NT2/D1 (cell line): Measurements from ENCODE around the gene ADORA2B.

Source experiments
- DNase-seq: peaks from one replicate; pipeline ENCODE4 v3.0.0-alpha.2; 2011; ENCODE audit warnings: low read depth, low spot score
- H3K27me3 ChIP-seq: 2 replicates; pipeline ENCODE4 v1.6.0; 2011; ENCODE audit warnings: mild to moderate bottlenecking; ENCODE audit not compliant: insufficient read length, insufficient read depth
- H3K36me3 ChIP-seq: 2 replicates; pipeline ENCODE4 v1.6.1; 2011; ENCODE audit warnings: mild to moderate bottlenecking, low read length, mixed read lengths; ENCODE audit not compliant: insufficient read depth, insufficient read length
- H3K4me1 ChIP-seq: 2 replicates; pipeline ENCODE4 v1.5.1; 2011; ENCODE audit not compliant: insufficient read depth, insufficient read length
- H3K4me3 ChIP-seq: 2 replicates; pipeline ENCODE4 v1.5.1; 2011; ENCODE audit warnings: low read depth; ENCODE audit not compliant: insufficient read length
- H3K9ac ChIP-seq: 2 replicates; pipeline ENCODE4 v1.6.0; 2011; ENCODE audit warnings: low read depth; ENCODE audit not compliant: insufficient read length
- H3K9me3 ChIP-seq: 2 replicates; pipeline ENCODE4 v1.5.1; 2011; ENCODE audit warnings: mild to moderate bottlenecking, low read length; ENCODE audit not compliant: insufficient read depth
- SUZ12 ChIP-seq: IDR thresholded peaks from 2 replicates; pipeline ENCODE4 v1.6.1; 2011; ENCODE audit not compliant: insufficient read length, insufficient read depth; ENCODE audit errors: extremely low read depth
- YY1 ChIP-seq: IDR thresholded peaks from 2 replicates; pipeline ENCODE4 v1.6.1; 2011; ENCODE audit not compliant: insufficient read length, insufficient read depth
- ZNF274 ChIP-seq: IDR thresholded peaks from 2 replicates; pipeline ENCODE4 v1.6.1; 2011; ENCODE audit warnings: mild to moderate bottlenecking, low read depth, low read length

Gene ADORA2B

DNA sequence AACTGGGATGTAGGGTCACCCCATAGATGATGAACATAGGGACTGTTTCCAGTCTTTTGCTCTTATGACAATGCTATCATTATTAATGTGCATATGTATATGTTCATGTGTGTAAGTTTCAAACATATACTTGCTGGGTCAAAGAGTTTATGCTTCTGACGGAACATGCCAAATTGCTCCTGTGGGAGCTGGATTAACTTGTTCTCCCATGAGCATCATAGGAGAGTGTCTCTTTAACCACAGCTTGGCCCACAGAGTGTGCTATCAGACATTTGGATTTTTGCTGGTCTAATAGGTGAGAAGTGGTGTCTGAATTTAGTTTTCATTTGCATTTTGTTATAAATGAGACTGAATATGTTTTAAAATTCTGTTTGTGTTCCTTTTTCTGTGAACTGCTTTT lies 22.3 kb upstream of the ADORA2B start:
- Histone ChIP-seq H3K4me3 (no peak overlapping the region), H3K27me3 (no peaks in the 10 kb centered on the region), H3K4me1 (peaks cover 6% of the 10 kb centered on the region), H3K9ac (no peak overlapping the region), H3K9me3 (no peaks in the 10 kb centered on the region), H3K36me3 (no peaks in the 10 kb centered on the region)
- DNase-seq: no peak
- TF ChIP-seq YY1: no peak
- no peak for TF ChIP-seq SUZ12

DNA sequence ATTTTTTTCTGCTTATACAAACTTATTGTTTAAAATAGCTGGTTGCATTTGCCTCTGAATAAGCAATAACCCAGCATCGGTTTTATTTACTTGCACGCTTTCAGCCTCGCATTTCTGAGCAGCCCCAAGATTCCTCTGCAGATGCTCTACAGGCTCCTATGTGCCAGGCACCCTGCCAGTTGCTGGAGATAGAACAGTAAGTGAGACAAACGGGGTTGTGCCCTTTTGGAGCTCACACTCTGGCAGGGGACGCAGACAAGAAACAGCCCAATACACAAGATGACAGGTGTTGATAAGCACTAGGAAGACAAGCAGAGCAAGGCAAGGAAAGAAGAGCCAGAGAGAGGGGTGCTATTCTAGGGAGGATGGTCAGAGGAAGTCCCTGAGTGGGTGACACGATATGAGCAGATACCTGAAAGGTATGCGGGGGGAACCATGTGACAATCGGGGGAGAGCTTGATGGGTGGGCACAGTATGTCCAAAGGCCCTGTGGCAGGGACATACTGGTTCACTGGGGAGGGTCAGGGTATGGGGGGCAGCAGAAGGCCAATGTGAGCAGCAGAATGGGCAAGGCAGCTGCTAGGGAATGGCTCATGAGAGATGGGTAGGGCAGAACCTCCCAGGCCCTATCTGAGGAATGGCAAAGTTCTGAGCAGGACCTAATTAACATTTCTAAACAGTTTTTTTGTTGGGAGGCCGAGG lies 18.7 kb upstream of the ADORA2B start:
- Histone ChIP-seq H3K9ac (no peak overlapping the region), H3K36me3 (no peaks in the 10 kb centered on the region), H3K27me3 (no peaks in the 10 kb centered on the region), H3K9me3 (no peaks in the 10 kb centered on the region), H3K4me1 (no peaks in the 10 kb centered on the region), H3K4me3 (no peak overlapping the region)
- no peak for DNase-seq
- TF ChIP-seq SUZ12 (no peak), ZNF274 (no peak), YY1 (no peak)

DNA sequence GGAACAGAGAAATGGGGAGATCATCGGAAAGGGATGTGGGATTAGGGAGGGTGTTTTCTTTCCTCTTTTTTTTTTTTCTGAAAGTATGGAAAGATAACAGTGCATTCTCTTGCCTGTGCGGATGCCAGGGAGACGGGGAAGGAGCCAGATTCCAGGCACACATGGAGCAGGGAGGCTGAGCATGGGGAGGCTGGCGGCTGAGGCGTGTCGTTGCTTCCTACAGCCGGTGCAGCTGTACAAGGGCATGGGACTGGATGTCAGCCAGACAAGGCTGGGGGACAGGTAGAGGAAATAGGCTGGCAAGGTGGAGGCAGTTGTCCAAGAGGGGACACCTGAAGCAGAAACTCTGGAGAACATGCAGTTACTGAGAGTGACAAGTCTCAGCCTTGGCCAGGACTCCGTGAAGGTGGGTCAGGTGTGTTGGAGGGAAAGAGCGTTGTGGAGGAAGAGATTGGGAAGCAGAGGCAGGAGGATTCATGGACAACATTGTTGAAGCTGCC lies 16.6 kb upstream of the ADORA2B start:
- no peaks in the 10 kb centered on the region for H3K27me3 ChIP-seq
- H3K36me3 ChIP-seq: no peaks in the 10 kb centered on the region
- TF ChIP-seq SUZ12 (no peak), YY1 (no peak), ZNF274 (no peak)
- no peaks in the 10 kb centered on the region for H3K4me1 ChIP-seq
- no peak overlapping the region for H3K4me3 ChIP-seq
- no peaks in the 10 kb centered on the region for H3K9me3 ChIP-seq
- DNase-seq: no peak
- H3K9ac ChIP-seq: no peak overlapping the region

DNA sequence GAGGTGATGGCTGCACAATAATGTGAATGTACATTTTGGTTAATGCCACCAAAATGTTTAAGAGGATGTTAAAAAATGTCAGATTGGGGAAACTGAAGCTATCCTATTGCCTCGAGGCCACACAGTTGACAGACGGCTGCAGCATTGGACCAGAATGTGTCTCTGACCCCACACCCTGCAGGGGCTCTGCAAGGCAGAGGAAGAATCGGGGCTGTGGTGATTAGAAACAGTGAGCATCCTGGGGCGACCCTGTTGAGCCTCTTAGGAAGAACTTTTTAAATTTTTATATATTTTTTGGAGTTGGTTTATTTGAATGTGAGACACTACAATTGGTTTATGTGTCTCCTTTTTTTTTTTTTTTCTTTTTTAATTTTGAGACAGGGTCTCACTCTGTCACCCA lies 15.0 kb upstream of the ADORA2B start:
- no peak overlapping the region for H3K4me3 ChIP-seq
- no peak overlapping the region for H3K9ac ChIP-seq
- DNase-seq: no peak
- no peaks in the 10 kb centered on the region for H3K36me3 ChIP-seq
- TF ChIP-seq ZNF274: no peak
- TF ChIP-seq YY1: no peak
- TF ChIP-seq SUZ12: no peak
- H3K4me1 ChIP-seq: no peaks in the 10 kb centered on the region
- no peaks in the 10 kb centered on the region for H3K27me3 ChIP-seq
- H3K9me3 ChIP-seq: no peaks in the 10 kb centered on the region

DNA sequence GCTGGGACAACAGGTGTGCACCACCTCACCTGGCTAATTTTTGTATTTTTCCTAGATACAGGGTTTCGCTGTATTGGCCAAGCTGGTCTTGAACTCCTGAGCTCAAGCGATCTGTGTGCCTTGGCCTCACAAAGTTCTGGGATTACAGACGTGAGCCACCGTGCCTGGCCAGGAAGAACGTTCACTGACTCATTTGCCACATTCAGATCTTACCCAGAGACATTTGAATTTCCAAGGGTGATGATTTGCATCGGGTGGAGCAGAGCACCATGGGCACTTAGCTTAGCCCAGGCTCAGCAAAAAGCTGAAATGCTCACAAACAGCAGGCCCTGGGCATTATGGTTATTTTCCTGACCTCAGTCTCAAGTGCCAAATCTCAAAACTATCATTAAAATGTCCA lies 14.5 kb upstream of the ADORA2B start:
- no peak overlapping the region for H3K4me3 ChIP-seq
- TF ChIP-seq ZNF274 (no peak), SUZ12 (no peak), YY1 (no peak)
- no peaks in the 10 kb centered on the region for H3K4me1 ChIP-seq
- no peaks in the 10 kb centered on the region for H3K36me3 ChIP-seq
- H3K27me3 ChIP-seq: no peaks in the 10 kb centered on the region
- H3K9ac ChIP-seq: no peak overlapping the region
- H3K9me3 ChIP-seq: no peaks in the 10 kb centered on the region
- DNase-seq: no peak

DNA sequence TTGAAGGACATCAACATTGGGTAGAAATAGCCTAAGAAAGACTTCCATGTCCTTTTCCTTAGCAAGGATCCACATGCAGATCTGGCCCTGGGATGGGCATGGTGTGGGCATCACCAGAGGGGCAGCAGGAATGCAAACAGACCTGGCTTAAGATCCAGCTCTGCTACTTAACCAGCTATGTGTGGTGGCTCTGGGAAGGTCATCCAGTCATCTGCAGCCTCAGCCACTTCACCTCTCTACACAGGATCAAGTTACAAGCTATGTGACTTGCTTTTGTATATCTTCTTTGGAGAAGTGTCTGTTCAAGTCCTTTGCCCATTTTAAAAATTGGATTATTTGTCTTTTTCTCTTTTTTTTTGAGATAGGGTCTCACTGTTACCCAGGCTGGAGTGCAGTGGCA lies 13.5 kb upstream of the ADORA2B start:
- no peak overlapping the region for H3K4me3 ChIP-seq
- no peaks in the 10 kb centered on the region for H3K4me1 ChIP-seq
- H3K9me3 ChIP-seq: no peaks in the 10 kb centered on the region
- H3K9ac ChIP-seq: no peak overlapping the region
- no peaks in the 10 kb centered on the region for H3K27me3 ChIP-seq
- H3K36me3 ChIP-seq: no peaks in the 10 kb centered on the region
- TF ChIP-seq ZNF274: no peak
- no peak for TF ChIP-seq SUZ12
- TF ChIP-seq YY1: no peak
- DNase-seq: no peak

DNA sequence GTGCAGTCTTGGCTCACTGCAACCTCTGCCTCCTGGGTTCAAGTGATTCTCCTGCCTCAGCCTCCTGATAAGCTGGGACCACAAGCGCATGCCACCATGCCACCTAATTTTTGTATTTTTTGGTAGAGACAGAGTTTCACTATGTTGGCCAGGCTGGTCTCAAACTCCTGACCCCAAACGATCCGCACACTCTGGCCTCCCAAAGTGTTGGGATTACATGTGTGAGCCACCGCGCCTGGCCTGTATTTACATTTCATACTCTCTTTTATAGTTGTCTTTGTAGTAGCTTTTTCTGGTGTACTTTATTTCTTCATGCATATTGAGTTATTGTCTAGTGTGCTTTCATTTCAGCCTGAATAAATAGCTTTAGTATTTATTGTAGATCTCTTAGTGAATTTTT lies 10.1 kb upstream of the ADORA2B start:
- Histone ChIP-seq H3K9me3 (no peaks in the 10 kb centered on the region), H3K27me3 (no peaks in the 10 kb centered on the region), H3K4me1 (no peaks in the 10 kb centered on the region), H3K4me3 (no peak overlapping the region), H3K9ac (no peak overlapping the region), H3K36me3 (no peaks in the 10 kb centered on the region)
- DNase-seq: no peak
- TF ChIP-seq ZNF274 (no peak), SUZ12 (no peak), YY1 (no peak)
